Activated CD4-positive, alpha-beta T cell treated with anti-CD3 and anti-CD28 coated beads for 1 hour (primary cell): ENCODE measurements around the gene NEGR1.

ENCODE experiments used
- DNase-seq: peaks from one replicate; pipeline ENCODE4 v3.0.0-alpha.2; 2020

The NEGR1 gene

DNA sequence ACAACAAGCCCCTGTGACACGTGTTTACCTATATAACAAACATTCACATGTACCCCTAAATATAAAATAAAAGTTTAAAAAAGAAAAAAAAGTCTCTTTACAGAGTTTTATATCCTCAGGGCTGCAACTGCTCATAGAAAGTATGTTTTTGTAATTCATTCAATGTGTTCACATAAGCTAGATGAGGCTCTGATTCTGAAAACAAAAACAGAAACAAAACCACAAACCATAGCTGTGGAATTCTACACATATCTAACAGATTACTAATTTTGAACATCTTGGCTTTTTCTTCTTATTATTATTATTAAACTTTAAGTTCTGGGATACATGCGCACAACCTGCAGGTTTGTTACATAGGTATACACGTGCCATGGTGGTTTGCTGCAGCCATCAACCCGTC, 621.9 kb downstream of the NEGR1 start:
- no peak for DNase-seq

DNA sequence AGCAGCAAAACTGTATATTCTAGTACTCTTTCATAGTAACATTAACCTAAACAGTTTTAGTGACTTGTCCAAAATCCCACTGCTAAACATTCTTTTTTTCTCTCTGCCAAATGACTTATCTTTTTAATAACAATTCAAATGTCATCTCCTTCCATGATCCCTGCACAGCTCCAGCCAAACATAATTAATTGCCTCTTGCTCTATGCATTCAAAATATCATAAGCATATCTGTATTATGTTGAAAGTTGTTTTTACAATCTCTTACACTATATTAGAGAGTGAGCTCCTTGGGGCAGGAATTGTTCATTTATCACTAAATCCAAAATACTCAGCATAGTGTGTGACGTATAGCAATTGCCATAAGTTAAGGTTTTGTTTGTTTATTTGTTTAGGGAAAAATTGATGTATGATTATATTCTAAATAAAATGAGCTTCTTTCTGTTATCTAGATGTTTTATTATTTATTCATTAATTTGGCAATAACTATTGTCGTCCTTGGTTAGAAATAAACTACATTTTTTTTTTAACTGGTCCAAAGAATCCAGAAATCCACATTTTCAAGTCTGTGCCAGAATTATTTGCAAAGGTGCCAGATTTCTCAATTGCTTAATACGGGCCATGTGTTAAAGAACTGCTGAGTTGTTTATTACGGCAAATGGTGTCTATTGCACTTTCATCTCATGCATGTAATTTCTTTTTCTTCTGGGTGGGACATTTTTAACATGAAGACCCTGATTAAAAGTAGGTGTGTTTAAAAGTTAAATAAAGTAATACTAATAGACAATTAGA, 624.3 kb downstream of the NEGR1 start:
- no peak for DNase-seq

DNA sequence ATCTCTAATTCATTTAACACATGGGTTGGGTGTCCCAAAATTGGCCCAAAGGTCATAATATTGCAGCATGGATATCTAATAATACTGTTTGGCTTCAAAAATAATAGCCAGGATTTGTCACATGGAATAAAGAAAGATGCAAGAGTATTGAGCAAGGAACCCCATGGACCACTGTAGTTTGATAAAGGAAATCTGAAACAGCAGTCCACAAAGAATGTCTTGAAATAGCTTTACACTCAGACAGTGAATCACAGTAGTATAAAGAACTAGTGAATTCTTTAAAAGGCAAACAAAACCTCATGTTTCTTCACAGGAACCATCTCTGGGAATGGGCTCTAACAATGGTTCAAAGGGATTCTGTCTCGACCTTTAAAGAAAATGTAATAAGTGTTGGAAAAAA, 625.4 kb downstream of the NEGR1 start:
- no peak for DNase-seq

DNA sequence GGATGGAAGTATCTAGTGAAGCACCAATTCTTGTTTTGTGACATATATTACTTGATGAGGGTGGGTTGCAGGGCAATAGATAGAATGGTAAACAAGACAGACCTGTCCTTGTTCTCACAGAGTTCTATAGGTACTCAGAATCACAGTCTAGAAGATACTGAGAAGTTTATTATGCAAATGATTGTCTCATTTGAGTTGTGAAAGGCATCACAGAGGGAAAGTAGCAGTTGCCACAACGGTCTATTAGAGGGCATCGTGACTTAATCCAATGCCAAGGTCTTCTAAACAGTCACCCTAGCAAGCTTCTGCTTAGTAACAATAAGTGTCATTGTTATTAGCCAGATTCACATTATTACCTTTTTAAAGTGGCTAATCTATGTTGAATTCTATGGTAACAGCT, 626.7 kb downstream of the NEGR1 start:
- no peak for DNase-seq

DNA sequence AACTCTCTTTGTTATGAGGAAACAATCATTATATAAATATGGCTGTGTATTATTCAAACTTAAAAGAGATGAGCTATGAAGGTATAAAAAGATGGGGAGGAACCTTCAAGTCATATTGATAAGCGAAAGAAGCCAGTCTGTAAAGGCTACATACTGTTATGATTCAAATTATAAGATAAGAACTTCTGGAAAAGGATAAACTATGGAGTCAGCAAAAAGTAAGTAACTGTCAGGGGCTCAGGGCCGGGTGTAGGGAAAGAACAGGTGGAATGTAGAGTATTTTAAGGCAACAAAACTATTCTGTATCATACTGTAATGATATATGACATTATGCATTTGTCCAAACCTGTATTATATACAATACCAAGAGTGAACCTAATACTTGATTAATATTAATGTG, 628.4 kb downstream of the NEGR1 start:
- DNase-seq = no peak

DNA sequence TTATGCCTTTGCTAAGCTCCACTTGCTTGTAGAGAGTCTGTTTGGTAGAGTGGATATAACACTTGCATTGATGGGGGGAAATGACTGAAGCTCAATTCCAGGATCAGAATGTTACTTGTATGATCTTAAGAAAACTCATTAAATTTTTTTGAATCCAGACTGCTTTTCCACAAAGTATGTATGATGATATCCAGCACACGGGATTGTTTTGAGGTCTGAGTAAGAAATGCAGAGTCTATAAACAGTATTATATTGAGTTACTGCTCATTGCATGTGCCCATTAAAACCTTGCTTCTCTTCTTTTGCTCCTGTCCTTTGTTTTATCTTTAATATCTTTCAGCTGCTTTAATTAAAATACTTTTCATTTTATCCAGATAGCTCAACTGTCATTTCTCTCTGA, 631.1 kb downstream of the NEGR1 start:
- no peak for DNase-seq

DNA sequence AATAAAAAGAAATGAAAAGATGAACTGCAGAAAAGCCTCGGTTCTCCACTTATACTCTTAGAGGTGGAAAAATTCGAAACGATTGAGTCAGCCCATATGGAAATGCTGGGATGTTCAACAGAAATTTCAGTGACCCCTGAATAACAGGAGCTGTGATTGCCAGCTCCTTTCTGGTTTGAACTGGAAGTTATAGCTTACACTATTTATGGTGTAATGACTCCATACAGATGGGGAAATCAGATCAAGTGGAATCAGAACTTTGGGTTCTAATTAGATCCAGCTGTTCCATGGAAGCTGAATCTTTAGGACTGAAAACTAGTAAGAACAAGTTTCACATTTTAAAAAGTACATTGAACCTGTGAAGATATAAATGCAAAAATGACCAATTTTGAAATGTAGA, 632.2 kb downstream of the NEGR1 start:
- no peak for DNase-seq

DNA sequence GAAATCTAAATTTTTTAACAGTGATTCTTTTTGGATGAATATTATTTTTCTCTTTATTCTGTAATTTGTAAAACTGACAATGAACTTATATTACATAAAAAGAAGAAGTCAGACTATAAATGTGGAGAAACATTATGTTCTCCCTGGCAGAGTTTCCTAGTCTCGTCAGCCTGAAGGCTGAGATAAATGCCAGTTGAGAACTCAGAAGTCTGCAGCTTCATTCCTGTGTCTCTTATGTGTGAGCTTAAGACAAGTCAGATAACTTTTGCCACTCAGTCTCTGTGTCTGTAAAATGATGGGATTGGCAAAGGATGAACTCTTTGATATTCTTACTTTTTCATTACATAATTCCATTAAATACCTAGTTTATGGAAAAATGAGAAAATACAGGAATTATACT, 632.7 kb downstream of the NEGR1 start:
- no peak for DNase-seq

DNA sequence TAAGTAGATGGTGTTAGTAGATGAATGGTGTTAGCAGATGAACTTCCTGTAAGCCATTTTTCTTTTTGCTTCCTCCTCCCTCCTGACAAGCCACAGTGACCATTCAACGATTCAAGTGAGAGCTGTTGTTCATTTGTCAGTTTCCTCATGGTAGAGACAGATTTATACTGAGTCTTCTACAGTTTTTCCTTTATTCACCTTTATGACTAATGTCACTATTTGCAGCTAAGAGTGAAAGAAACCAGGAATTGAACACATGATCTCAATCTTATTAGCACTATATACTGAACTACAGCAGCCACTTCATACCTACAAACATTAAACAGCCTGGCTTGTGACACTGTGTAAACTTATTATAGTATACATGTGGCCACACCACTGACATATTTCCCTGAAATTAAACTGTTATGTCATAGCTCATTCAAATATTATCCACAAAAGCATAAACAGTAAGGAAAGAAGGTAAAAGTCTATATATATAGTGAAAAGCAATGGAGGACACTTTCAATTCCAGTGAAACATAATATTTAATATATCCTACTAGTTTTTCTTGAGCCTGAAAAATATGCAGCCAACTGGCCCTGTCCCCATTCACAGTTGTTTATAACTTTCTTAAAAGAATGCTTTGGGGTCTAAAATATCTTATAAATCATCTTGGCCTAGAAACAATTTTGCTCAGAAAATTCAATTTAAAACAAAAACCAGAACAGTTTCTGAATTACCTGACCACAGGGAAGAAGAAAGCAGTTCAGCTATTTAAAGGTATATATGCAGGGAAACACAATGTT, 634.6 kb downstream of the NEGR1 start:
- DNase-seq = no peak

DNA sequence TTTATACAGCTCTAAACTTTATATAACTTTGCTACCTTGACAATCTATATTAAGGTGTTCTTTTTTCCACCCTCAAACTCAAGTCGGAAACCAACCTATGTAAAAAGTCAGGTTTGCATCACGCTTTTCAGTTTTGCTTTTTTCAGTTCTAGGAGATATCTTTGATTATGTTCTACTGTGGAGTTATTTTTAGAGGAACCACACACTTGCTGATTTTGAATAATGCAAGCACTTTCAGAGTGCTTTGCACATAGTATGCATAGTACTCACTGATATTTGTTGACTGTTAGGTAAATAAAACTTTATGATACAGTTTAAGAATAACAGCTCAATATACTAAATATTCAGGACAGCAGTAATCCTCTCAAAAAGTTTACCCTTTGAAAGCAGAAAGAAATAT, 637.3 kb downstream of the NEGR1 start:
- no peak for DNase-seq

DNA sequence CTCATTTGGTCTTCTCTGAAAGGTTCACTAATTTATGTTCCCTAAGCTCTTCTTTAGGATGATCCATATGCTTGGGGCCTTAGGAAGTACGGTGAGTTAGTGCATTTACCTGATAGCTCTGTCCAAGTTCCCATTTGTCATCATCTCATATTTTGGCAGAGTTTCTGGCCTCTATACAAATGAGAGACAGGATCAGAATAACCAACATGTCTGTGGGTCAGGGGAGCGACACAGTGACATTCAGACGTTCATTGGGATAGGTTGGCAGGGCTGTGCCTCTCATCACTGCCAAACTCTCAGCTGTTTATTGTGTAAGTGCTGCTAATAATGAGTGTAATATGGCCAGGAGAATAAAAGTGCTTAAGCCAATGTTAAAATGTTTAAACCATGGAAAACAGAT, 640.4 kb downstream of the NEGR1 start:
- no peak for DNase-seq

DNA sequence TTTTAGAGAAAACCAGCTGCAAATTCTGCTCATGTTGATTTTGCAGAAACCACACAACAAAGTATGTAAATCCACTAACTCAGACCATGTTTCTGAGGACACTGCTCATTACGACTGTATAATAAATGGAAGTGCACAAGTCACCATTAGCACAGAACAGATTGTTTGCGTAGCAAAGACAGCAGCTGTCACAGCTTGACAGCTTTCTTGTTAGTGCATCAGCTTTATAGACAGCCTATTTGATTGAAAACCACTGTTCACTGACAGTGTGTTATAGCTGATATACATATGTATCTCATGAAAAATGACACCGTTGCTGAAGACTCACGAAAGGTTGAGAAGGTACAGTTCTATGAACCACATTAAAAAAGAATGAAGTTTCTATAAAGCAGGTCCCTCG, 641.3 kb downstream of the NEGR1 start:
- no peak for DNase-seq

DNA sequence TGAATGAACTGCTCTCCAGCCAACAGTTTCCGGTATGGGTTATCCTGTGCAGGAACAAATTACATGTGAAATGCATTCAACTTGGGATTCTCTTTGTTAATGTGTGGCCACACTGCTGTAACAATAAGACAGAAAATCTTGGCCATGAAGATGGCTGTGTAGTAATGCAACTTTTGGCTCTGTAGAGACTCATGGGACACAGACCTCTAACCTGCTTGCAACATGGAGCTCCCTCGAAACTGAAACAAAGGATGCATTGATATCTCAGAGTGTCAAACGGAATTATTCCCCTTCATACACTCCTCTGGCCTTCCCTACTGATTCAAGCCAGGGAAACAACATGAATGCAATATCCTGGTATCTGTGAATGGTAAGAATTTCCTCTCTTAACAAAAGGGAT, 642.2 kb downstream of the NEGR1 start:
- DNase-seq = no peak

DNA sequence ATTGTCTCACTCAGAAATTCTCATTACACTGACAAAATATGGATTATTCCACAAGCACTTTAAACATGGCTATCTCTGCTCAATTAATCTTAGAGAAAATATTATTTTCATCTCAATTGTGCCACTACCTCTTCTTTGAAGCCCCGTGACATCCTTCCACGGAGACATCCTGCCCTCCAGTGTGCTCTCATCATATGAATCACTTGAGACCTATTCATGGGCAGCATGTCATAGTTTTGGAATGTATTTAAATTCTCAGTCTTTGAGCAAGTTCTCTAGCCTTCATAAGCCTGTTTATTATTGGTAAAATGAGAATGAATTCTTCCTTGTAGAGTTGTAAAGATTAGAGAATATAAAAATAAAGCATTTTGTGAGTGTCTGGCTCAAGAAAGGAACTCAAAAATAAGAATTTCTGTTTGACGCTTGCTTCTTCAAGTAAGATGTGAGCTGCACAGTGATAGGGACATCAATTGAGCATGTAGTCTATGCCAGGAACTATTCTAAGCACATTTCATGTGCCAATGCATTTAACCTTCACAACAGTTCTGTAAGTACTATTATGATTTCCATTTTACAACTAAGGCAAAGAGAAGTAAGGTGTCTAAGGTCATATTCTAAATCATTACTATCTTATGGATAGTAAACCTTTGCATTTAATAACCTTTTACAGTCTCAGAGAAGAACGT, 644.1 kb downstream of the NEGR1 start:
- DNase-seq = no peak

DNA sequence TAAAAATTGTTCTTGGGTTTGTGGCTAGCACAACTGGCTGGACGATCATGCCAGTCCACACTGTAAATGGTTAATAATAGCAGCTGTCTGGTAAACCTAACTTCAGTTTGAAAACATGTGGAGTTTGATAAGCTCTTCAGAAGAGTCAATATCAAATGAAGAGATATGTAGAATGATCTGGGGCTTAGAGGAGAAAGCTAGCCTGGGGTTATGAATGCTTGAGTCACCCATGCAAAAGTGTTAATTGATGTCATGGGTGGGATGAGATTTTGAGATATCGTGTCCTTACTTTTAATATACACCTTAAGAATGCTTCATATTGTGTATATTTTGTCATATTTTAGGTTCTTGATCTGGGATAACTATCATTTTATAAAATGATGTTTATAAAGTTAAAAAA, 646.8 kb downstream of the NEGR1 start:
- no peak for DNase-seq

DNA sequence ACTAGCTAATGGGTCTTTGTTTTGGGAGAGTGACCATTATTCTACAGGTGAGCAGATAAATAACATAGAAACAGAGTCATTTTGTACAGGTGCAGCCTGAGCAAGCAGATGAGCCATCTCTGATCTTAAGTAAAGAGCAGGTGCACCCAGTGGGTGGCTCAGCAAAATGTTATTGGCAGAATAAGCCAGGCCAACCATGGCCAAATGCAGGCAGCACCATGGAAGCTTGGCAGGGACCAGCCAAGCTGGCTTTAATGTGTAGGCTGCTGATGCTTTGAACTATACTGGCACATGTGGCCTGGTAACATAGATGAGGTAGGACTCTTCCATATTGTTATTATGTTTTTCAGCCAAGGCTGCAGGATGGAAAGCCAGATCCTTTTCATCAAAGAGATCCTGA, 648.2 kb downstream of the NEGR1 start:
- DNase-seq = no peak

DNA sequence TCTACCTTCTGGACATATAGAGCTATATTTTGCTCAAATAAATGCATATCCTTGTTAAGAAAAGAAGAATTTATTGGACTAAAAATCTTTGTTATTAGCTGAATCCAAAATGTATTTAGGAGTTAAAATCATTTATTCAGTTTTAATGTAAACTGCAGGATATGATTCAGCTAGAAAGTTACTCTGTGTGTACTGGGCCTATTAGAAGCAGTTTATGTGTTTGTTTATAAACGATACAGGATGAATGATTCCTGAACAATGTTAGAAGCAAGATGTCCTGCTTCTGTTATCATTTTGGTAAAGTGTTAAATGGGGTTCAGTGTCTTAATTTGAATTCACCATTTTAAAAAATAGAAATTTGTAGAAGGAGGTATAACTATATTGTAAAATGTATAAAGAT, 652.3 kb downstream of the NEGR1 start:
- DNase-seq = no peak

DNA sequence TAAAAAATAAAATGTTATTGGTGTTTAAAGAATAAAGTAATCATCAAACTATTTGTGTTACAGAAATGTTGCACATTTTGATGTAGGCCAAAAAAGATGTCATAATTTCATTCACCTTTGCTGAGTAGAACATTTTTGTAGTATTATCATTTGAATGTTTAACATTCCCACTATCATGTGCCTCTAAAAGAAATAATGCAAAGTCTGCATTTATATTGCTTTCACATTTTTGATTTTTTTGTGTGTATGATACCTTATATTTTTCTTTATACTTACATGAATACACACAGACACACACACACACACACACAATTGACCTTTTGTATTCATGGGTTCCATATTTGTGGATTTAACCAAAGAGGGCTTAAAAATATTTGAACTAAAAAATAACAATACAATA, 657.3 kb downstream of the NEGR1 start:
- no peak for DNase-seq

DNA sequence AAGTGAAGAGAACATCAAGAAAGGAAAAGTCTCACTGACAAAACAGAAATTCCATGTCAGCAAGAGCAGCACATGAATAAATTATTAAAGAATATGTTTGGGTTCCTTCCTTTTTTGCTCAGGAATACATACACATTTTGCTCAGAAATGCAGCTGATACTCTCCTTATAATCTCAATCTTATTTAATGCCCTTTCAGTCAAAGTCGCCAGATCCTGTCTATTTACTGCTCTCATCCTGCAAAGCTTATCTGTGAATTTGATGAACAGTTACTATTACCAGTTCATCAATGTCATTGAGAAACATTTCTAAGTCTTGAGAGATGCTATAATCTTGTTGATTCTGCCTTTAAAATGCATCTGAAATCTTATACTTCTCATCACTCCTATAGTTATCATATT, 658.5 kb downstream of the NEGR1 start:
- DNase-seq = no peak

DNA sequence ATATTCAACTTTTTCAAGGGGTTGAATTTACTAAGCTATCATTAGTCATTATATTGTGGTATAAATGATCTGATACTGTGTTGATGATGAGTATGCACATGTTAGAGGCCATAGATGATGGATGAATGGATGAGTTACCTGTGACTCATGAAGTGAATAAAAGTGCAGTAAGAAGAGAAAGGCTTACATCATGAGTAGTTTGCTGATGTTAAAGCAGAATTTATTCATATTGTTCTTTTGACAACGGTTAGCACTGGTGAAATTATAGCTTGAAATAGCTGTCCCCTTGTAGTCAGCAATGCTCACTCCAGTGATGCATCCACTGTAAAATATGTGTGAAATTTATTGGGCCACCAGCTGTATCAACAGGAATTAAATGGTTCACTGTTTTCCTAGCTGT, 660.6 kb downstream of the NEGR1 start:
- DNase-seq = no peak

DNA sequence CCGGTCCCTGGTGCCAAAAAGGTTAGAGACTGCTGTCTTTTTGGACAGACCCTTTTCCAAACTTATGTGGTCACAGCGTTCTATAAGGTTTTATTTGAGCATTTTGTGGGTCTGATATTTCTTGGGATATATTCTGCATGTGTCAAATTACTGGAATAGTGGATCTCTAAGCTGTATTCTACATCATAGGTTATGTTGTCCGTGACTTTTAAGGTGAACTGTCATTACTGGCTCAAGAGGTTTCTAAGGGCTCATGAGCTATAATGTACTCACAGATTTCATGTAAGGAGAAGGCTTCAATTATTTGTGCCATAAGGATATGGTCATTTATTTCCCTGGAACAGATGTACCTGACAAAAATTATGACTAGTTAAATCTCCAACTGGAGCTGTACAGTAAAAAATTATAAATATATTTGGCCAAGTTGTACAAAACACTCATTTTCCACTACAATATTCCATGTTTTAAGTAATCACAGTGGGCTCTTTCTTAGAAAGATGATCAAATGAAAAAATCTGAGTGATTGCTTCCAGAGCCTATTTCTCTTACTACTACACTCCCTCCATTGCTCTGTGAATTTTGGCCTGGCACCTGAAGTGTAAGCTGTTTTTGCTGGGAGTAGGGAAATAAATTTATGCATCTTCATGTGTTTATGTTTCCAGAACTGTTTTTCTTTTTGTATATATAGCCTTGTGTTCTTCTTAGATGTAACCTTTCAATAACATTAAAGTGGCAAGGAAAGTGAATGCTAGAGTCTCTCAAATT, 663.4 kb downstream of the NEGR1 start:
- DNase-seq = no peak

DNA sequence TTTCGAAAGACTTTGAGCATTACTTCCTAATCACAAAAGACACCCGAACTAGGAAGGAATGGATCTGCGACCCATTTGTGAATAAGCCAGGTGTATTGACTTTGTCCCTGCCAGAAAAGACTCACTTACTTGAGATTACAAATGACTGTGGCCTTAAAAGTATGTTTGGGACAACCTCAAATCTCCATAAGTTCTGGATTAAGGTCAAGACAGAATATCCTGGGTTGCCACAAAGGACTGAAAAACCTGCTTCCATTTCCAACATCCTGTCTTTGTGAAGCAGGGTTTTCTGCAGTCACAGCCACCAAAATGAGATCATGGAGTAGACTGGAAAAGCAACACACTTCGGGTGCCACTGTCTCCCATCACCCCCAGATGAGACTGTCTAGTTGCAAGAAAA, 664.1 kb downstream of the NEGR1 start:
- DNase-seq = no peak

DNA sequence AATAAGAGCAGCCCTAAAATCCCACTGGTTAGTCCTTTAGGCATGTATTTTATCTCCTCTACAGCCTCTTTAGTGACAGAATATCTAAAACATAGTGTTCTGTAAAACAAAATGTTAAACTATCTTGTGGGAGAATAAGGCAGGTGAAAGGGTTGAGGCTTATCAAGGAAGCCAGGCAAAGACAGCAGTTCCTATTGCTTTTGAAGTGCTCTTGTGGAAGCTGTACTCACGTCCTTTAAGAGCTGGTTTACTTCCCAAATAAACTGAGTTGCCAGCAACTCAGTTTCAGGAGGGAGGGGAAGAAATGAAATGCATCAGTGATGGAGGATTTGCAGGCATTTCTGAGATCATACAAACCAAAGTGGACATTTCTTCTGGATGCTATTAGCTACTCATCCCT, 671.9 kb downstream of the NEGR1 start:
- DNase-seq = no peak
